ENCODE data around the gene MMEL1.

DNA sequence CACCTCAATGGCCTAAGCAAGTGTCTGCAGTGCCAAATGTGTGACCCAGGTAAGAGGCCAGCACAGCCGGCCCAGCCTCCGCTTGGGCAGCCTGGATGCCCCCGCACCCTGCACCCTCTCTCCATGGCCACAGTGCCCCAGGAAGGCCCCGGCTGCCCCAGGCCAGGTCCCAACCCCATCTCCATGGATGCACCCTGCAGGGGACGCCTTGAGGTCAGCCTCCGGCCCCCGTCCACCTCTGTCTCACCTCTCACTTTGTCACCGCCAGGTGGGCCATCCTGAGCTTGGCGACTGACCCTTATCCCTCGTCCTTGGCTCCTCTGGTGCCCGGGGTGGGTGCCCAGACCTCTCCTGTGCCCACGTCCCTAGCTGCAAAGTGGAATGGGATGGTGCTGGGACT is 74.4 kb downstream of the MMEL1 start:
- TF ChIP-seq POLR2AphosphoS5 (IDR thresholded peaks at IDR 0.05) (no peak), POLR2A (IDR thresholded peaks at IDR 0.05) (no peak), EP300 (IDR thresholded peaks at IDR 0.05) (no peak)
- TF ChIP-seq, protein P1, sequence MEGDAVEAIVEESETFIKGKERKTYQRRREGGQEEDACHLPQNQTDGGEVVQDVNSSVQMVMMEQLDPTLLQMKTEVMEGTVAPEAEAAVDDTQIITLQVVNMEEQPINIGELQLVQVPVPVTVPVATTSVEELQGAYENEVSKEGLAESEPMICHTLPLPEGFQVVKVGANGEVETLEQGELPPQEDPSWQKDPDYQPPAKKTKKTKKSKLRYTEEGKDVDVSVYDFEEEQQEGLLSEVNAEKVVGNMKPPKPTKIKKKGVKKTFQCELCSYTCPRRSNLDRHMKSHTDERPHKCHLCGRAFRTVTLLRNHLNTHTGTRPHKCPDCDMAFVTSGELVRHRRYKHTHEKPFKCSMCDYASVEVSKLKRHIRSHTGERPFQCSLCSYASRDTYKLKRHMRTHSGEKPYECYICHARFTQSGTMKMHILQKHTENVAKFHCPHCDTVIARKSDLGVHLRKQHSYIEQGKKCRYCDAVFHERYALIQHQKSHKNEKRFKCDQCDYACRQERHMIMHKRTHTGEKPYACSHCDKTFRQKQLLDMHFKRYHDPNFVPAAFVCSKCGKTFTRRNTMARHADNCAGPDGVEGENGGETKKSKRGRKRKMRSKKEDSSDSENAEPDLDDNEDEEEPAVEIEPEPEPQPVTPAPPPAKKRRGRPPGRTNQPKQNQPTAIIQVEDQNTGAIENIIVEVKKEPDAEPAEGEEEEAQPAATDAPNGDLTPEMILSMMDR (IDR thresholded peaks at IDR 0.05), result no peak

Data from suprapubic skin (tissue), 4 donors.